GM23338 (cell line): ENCODE measurements around the gene OTUD5. TPM values are rescaled to one million over a fixed set of nuclear protein-coding genes. Genes with fewer than 3 reads are reported as not detected.

Source experiments
- ATAC-seq: fragments of 200-7000 bp; cut with Tn5 transposase; 3 replicates; pipeline ENCODE4 v1.9.1; 2020
- DNase-seq: peaks from one replicate; pipeline ENCODE4 v3.0.0-alpha.2; 2015; ENCODE audit warnings: low spot score
- H2AFZ ChIP-seq: fragments of 200-600 bp; sonication (generic); 2 replicates; pipeline ENCODE4 v1.8.0; 2016; ENCODE audit warnings: antibody characterized with exemption, mild to moderate bottlenecking, moderate library complexity
- H3F3A ChIP-seq: fragments of 200-600 bp; sonication (generic); replicated peaks from 2 replicates; pipeline ENCODE4 v1.8.0; 2017; ENCODE audit warnings: antibody characterized with exemption, mixed run types, low read depth
- H3K27ac ChIP-seq: fragments of 200-600 bp; sonication (generic); 2 replicates; pipeline ENCODE4 v1.6.1; 2016; ENCODE audit warnings: low read depth
- H3K27me3 ChIP-seq: fragments of 200-600 bp; sonication (generic); 2 replicates; pipeline ENCODE4 v1.8.0; 2016; ENCODE audit warnings: mild to moderate bottlenecking, mixed run types, moderate library complexity; ENCODE audit not compliant: insufficient read depth
- H3K36me3 ChIP-seq: fragments of 200-600 bp; sonication (generic); 2 replicates; pipeline ENCODE4 v1.8.0; 2016; ENCODE audit warnings: mild to moderate bottlenecking; ENCODE audit not compliant: insufficient read depth
- H3K4me1 ChIP-seq: fragments of 200-600 bp; sonication (generic); 2 replicates; pipeline ENCODE4 v1.8.0; 2016; ENCODE audit warnings: mild to moderate bottlenecking, moderate library complexity; ENCODE audit not compliant: insufficient read depth
- H3K4me2 ChIP-seq: fragments of 200-600 bp; sonication (generic); 2 replicates; pipeline ENCODE4 v1.7.1; 2017; ENCODE audit warnings: mixed run types
- H3K4me3 ChIP-seq: fragments of 200-600 bp; sonication (generic); 2 replicates; pipeline ENCODE4 v1.6.1; 2016; ENCODE audit warnings: mixed run types
- H3K79me2 ChIP-seq: fragments of 200-600 bp; sonication (generic); replicated peaks from 2 replicates; pipeline ENCODE4 v1.8.0; 2017; ENCODE audit warnings: mild to moderate bottlenecking; ENCODE audit not compliant: insufficient read depth
- H3K9me2 ChIP-seq: fragments of 200-600 bp; sonication (generic); 2 replicates; pipeline ENCODE4 v1.8.0; 2017; ENCODE audit not compliant: insufficient read depth
- H4K20me1 ChIP-seq: fragments of 200-600 bp; sonication (generic); replicated peaks from 2 replicates; pipeline ENCODE4 v1.8.0; 2017; ENCODE audit warnings: mild to moderate bottlenecking; ENCODE audit not compliant: insufficient read depth
- H3K27ac Mint-ChIP-seq: 2 replicates; pipeline ENCODE4 v1.8.0; 2020; ENCODE audit warnings: inconsistent platforms, mild to moderate bottlenecking, moderate library complexity, mixed read lengths
- H3K27me3 Mint-ChIP-seq: 3 replicates; pipeline ENCODE4 v1.8.0; 2022; ENCODE audit warnings: low read depth, mild to moderate bottlenecking, moderate library complexity, mixed read lengths, inconsistent platforms; ENCODE audit not compliant: insufficient read depth, poor library complexity
- H3K36me3 Mint-ChIP-seq: 3 replicates; pipeline ENCODE4 v1.8.0; 2021; ENCODE audit warnings: low read depth, mild to moderate bottlenecking, inconsistent platforms, moderate library complexity, mixed read lengths
- H3K4me1 Mint-ChIP-seq: 3 replicates; pipeline ENCODE4 v1.8.0; 2020; ENCODE audit warnings: mild to moderate bottlenecking, inconsistent platforms, mixed read lengths
- H3K4me3 Mint-ChIP-seq: 3 replicates; pipeline ENCODE4 v1.8.0; 2021; ENCODE audit warnings: moderate library complexity, mild to moderate bottlenecking, inconsistent platforms, mixed read lengths
- H3K9me3 Mint-ChIP-seq: 3 replicates; pipeline ENCODE4 v1.8.0; 2020; ENCODE audit warnings: moderate library complexity, mild to moderate bottlenecking, inconsistent platforms, mixed read lengths
- CREB1 ChIP-seq: fragments of 250-450 bp; sonication (Bioruptor Pico); IDR thresholded peaks from 2 replicates; pipeline ENCODE4 v1.5.0; 2020; ENCODE audit warnings: low read depth, mild to moderate bottlenecking, moderate library complexity
- EZH2phosphoT487 ChIP-seq: fragments of 200-600 bp; sonication (generic); IDR thresholded peaks from one replicate; pipeline ENCODE4 v1.8.1; 2018; ENCODE audit warnings: antibody characterized with exemption; ENCODE audit not compliant: unreplicated experiment
- JUNB ChIP-seq: IDR thresholded peaks from one replicate; pipeline ENCODE4 v1.6.1; 2016; ENCODE audit warnings: antibody characterized with exemption; ENCODE audit not compliant: unreplicated experiment
- NANOG ChIP-seq: IDR thresholded peaks from 2 replicates; pipeline ENCODE4 v1.6.1; 2016; ENCODE audit warnings: antibody characterized with exemption, borderline replicate concordance
- REST ChIP-seq: IDR thresholded peaks from one replicate; pipeline ENCODE4 v1.6.1; 2018; ENCODE audit warnings: antibody characterized with exemption; ENCODE audit not compliant: unreplicated experiment
- STAT1 ChIP-seq: IDR thresholded peaks from one replicate; pipeline ENCODE4 v1.6.1; 2016; ENCODE audit warnings: antibody characterized with exemption; ENCODE audit not compliant: unreplicated experiment
- ZNF114 ChIP-seq: fragments of 250-450 bp; sonication (Bioruptor Pico); IDR thresholded peaks from 2 replicates; pipeline ENCODE4 v1.5.0; 2020; ENCODE audit warnings: mild to moderate bottlenecking, moderate library complexity
- ZNF331 ChIP-seq: fragments of 250-450 bp; sonication (Bioruptor Pico); IDR thresholded peaks from 2 replicates; pipeline ENCODE4 v1.5.0; 2020; ENCODE audit warnings: low read depth, mild to moderate bottlenecking, moderate library complexity
- polyA plus RNA-seq: library from polyadenylated mRNA; unstranded; fragments of >200 nt; fragmentation: Nextera tagmentation; extraction: Ambion mirVana; gene quantifications from 2 replicates; pipeline ENCODE4 v1.2.1, GENCODE V29; 2016
- total RNA-seq: library from RNA; depleted of rRNA; stranded (reverse); fragments of >200 nt; shearing (Covaris generic); gene quantifications from 2 replicates; pipeline ENCODE4 v1.2.3, GENCODE V29; 2014
- TF ChIP-seq, protein P1 (sequence below), 2 experiments: fragments of 200-600 bp in 1 of 2; sonication (generic) in 1 of 2; conservative IDR thresholded peaks; 2 replicates each; pipeline versions ENCODE4 v1.5.1 to v1.6.1; 2016 to 2017; ENCODE audit warnings: antibody characterized with exemption in 2 of 2, low read depth in 2 of 2, mild to moderate bottlenecking in 2 of 2, moderate library complexity in 1 of 2

OTUD5 gene
- total and polyA plus RNA-seq, 2 experiments from 2014 or later = 23.5 to 56.5 TPM

- H3F3A ChIP-seq = no peaks in the 10 kb centered on the region
- H3K9me2 ChIP-seq = no peaks in the 10 kb centered on the region
- H3K27me3 ChIP-seq = no peaks in the 10 kb centered on the region
- TF ChIP-seq NANOG = peak; percentile 92
- TF ChIP-seq REST = no peak
- Mint-ChIP-seq H3K9me3 (no peaks in the 10 kb centered on the region), H3K27me3 (peaks cover 15% of the 10 kb centered on the region), H3K4me1 (peaks cover 31% of the 10 kb centered on the region), H3K27ac (peak overlapping the region; percentile 98), H3K4me3 (peak overlapping the region; percentile 61), H3K36me3 (peaks cover 64% of the 10 kb centered on the region)
- peak overlapping the region; percentile 35 for H3K4me3 ChIP-seq
- H3K27ac ChIP-seq = peak overlapping the region; percentile 97
- peak; percentile 87 for DNase-seq
- no peak overlapping the region for H2AFZ ChIP-seq
- peak overlapping the region; percentile 58 for H3K4me2 ChIP-seq
- H3K79me2 ChIP-seq = peaks cover 19% of the 10 kb centered on the region
- peaks cover 5% of the 10 kb centered on the region for H3K4me1 ChIP-seq
- no peaks in the 10 kb centered on the region for H3K36me3 ChIP-seq
- no peaks in the 10 kb centered on the region for H4K20me1 ChIP-seq
- peak; percentile 86 for ATAC-seq
Measured at GRCh38 chrX:48927736-48928382, 29.5 kb downstream of the OTUD5 start.

- peaks cover 5% of the 10 kb centered on the region for H3K4me1 ChIP-seq
- no peaks in the 10 kb centered on the region for H3K36me3 ChIP-seq
- Mint-ChIP-seq H3K27ac (peak overlapping the region; percentile 98), H3K4me3 (peak overlapping the region; percentile 61), H3K27me3 (peaks cover 15% of the 10 kb centered on the region), H3K9me3 (no peaks in the 10 kb centered on the region), H3K36me3 (peaks cover 67% of the 10 kb centered on the region), H3K4me1 (peaks cover 31% of the 10 kb centered on the region)
- peak overlapping the region; percentile 58 for H3K4me2 ChIP-seq
- H4K20me1 ChIP-seq = no peaks in the 10 kb centered on the region
- no peak overlapping the region for H2AFZ ChIP-seq
- peaks cover 19% of the 10 kb centered on the region for H3K79me2 ChIP-seq
- TF ChIP-seq ZNF331 (CRISPR knock-in tag) = no peak
- H3K4me3 ChIP-seq = peak overlapping the region; percentile 35
- peak overlapping the region; percentile 92 for H3K27ac ChIP-seq
- ATAC-seq (peak; percentile 88), DNase-seq (peak; percentile 74)
- H3F3A ChIP-seq = no peaks in the 10 kb centered on the region
- H3K9me2 ChIP-seq = no peaks in the 10 kb centered on the region
- H3K27me3 ChIP-seq = no peaks in the 10 kb centered on the region
Measured at GRCh38 chrX:48927123-48927522, 30.3 kb downstream of the OTUD5 start.

DNA sequence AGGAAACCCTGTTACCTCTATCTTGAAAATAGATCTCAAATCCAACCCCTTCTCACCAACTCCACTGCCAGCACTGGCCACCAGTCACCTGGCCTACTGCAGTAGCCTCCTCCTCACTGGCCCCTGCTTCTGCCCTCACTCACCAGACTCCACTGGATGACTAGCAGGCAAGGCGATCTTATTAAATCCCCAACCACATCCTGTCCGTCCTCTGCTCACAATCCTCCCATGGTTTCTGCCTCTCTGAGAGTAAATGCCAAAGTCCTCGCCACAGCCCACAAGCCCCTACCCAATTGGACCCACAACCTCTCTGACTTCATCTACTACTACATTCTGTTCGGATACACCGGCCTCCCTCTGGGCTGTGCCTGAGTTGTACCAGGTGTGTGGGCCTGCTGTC, 33.1 kb downstream of the OTUD5 start:
- no peak overlapping the region for H3K4me3 Mint-ChIP-seq
- peak overlapping the region; percentile 85; the same call in 1 of the 2 replicates for H3K27ac Mint-ChIP-seq
- H3K4me1 Mint-ChIP-seq = peaks cover 50% of the 10 kb centered on the region
- TF ChIP-seq JUNB = no peak
- TF ChIP-seq EZH2phosphoT487 = no peak
- TF ChIP-seq STAT1 = no peak
- TF ChIP-seq, protein P1, sequence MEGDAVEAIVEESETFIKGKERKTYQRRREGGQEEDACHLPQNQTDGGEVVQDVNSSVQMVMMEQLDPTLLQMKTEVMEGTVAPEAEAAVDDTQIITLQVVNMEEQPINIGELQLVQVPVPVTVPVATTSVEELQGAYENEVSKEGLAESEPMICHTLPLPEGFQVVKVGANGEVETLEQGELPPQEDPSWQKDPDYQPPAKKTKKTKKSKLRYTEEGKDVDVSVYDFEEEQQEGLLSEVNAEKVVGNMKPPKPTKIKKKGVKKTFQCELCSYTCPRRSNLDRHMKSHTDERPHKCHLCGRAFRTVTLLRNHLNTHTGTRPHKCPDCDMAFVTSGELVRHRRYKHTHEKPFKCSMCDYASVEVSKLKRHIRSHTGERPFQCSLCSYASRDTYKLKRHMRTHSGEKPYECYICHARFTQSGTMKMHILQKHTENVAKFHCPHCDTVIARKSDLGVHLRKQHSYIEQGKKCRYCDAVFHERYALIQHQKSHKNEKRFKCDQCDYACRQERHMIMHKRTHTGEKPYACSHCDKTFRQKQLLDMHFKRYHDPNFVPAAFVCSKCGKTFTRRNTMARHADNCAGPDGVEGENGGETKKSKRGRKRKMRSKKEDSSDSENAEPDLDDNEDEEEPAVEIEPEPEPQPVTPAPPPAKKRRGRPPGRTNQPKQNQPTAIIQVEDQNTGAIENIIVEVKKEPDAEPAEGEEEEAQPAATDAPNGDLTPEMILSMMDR (conservative IDR thresholded peaks at IDR 0.05; ENCODE audit: low read depth in 2 of 2) = no peak
- TF ChIP-seq REST = no peak
- TF ChIP-seq CREB1 (CRISPR knock-in tag) = no peak
- TF ChIP-seq ZNF114 (CRISPR knock-in tag) = no peak
- TF ChIP-seq NANOG = no peak

More for the DNA sequence above, 33.1 kb downstream of the OTUD5 start:
- DNase-seq (no peak), ATAC-seq (no peak)
- Histone ChIP-seq H2AFZ (no peak overlapping the region), H3K4me3 (no peak overlapping the region), H4K20me1 (no peaks in the 10 kb centered on the region), H3K36me3 (no peaks in the 10 kb centered on the region), H3K4me2 (no peak overlapping the region), H3K27me3 (no peaks in the 10 kb centered on the region), H3F3A (0 out of 2 replicates have a peak, but pooled peaks cover 8% of the 10 kb centered on the region), H3K79me2 (peaks cover 24% of the 10 kb centered on the region), H3K27ac (no peak overlapping the region), H3K4me1 (peaks cover 24% of the 10 kb centered on the region), H3K9me2 (no peaks in the 10 kb centered on the region)
- Mint-ChIP-seq H3K27me3 (peaks cover 21% of the 10 kb centered on the region), H3K9me3 (no peaks in the 10 kb centered on the region), H3K36me3 (peaks cover 55% of the 10 kb centered on the region)
